Thyroid gland (tissue), 4 donors: ENCODE data around the gene OR2AE1. TPM values are rescaled to one million over a fixed set of nuclear protein-coding genes. Genes with fewer than 3 reads are reported as not detected.

ENCODE experiments used
- DNase-seq, 2 donors: peaks; one replicate each; pipeline ENCODE4 v3.0.0-alpha.2; 2019
- H3K27ac ChIP-seq, 3 donors: fragments of 200-600 bp; sonication (generic); 1 replicate in 2 of 3; 2 replicates in 1 of 3; pipeline ENCODE4 v1.5.1; 2016 to 2019; ENCODE audit warnings: mild to moderate bottlenecking in 1 of 3, moderate library complexity in 1 of 3
- H3K27me3 ChIP-seq: fragments of 200-600 bp; sonication (generic); one replicate; pipeline ENCODE4 v1.5.1; 2019
- H3K36me3 ChIP-seq, 2 donors: fragments of 200-600 bp; sonication (generic); one replicate each; pipeline ENCODE4 v1.5.1; 2016 to 2019
- H3K4me1 ChIP-seq, 2 donors: fragments of 200-600 bp; sonication (generic); one replicate each; pipeline ENCODE4 v1.5.1; 2017 to 2019
- H3K4me3 ChIP-seq, 3 donors: fragments of 200-600 bp; sonication (generic); replicated peaks in 1 of 3; 1 replicate in 2 of 3; 2 replicates in 1 of 3; pipeline ENCODE4 v1.5.1; 2016; ENCODE audit warnings: mild to moderate bottlenecking in 1 of 3
- H3K9me3 ChIP-seq: fragments of 200-600 bp; sonication (generic); one replicate; pipeline ENCODE4 v1.5.1; 2017
- POLR2A ChIP-seq, 2 donors: fragments of 450-650 bp; IDR thresholded peaks; one replicate each; pipeline ENCODE4 v1.6.1; 2017; ENCODE audit warnings: antibody characterized with exemption in 2 of 2, mild to moderate bottlenecking in 2 of 2, moderate library complexity in 1 of 2
- WGBS, 2 donors: methylation state at CpG; one replicate each; pipeline ENCODE4 v1.1.5; 2017; 5-methylcytosine and 5-hydroxymethylcytosine counted together
- intact Hi-C: fragments of 100-400 bp; cut with DNase I; formaldehyde crosslinking; loops from one replicate; pipeline ENCODE4 v1.15.1; 2023
- total RNA-seq, 4 donors: library from RNA; depleted of rRNA; stranded (reverse); fragments of >200 nt; gene quantifications; one replicate each; pipeline ENCODE4 v1.2.3, GENCODE V29; 2016
- TF ChIP-seq, protein P1 (sequence below), 6 experiments: fragments of 200-600 bp in 3 of 6; fragments of 450-650 bp in 3 of 6; sonication (generic) in 3 of 6; IDR thresholded peaks; one replicate each; pipeline ENCODE4 v1.5.1; 2016 to 2019; ENCODE audit warnings: antibody characterized with exemption in 6 of 6, mild to moderate bottlenecking in 2 of 6, inconsistent platforms in 1 of 6, moderate library complexity in 1 of 6

OR2AE1 gene
- total RNA-seq, 4 donors from 2014 or later, result 0.45 to 1.2 TPM; not detected in 2

DNA sequence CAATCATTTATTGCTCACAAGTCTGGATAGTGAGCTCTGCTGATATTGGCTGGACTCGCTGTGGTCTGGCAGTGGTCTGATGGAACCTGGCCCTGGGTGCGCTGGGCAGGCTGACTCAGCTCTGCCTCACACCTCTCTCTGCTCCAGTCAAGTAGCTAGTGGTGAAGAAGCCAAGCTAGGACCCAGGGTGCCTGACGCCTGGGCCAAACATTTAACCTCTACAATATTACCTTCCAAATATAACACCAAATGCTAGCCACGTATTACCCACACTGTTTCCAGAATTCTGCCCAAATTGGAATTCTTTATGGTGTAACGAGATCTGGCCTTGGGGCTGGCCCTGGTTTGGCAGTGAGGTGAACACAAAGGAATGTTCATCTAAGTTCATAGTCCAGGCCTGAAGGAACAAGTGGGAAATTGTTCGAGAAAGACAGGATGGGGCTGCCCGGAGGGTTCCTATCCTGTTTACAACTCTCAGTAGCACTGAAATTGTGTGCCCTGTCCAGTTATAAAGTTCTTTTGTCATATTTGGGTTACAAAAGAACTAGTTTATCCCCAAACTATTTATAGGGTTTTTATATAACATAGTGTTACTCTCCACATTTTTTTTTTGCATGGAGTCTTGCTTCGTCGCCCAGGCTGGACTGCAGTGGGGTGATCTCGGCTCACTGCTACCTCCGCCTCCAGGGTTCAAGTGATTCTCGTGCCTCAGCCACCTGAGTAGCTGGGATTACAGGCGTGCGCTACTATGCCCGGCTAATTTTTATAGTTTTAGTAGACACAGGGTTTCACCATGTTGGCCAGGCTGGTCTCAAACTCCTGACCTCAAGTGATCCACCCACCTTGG lies 16.3 kb downstream of the OR2AE1 start:
- H3K4me3 ChIP-seq, result no peak overlapping the region
- no peaks in the 10 kb centered on the region for H3K36me3 ChIP-seq
- no peaks in the 10 kb centered on the region for H3K27me3 ChIP-seq
- no peak for TF ChIP-seq POLR2A (IDR thresholded peaks at IDR 0.05)
- TF ChIP-seq, protein P1, sequence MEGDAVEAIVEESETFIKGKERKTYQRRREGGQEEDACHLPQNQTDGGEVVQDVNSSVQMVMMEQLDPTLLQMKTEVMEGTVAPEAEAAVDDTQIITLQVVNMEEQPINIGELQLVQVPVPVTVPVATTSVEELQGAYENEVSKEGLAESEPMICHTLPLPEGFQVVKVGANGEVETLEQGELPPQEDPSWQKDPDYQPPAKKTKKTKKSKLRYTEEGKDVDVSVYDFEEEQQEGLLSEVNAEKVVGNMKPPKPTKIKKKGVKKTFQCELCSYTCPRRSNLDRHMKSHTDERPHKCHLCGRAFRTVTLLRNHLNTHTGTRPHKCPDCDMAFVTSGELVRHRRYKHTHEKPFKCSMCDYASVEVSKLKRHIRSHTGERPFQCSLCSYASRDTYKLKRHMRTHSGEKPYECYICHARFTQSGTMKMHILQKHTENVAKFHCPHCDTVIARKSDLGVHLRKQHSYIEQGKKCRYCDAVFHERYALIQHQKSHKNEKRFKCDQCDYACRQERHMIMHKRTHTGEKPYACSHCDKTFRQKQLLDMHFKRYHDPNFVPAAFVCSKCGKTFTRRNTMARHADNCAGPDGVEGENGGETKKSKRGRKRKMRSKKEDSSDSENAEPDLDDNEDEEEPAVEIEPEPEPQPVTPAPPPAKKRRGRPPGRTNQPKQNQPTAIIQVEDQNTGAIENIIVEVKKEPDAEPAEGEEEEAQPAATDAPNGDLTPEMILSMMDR (IDR thresholded peaks at IDR 0.05), result no peak
- H3K27ac ChIP-seq, result no peak overlapping the region
- WGBS, 2 donors, result 77 to 84% methylated on average over 15 of the region's 15 CpGs
- H3K4me1 ChIP-seq, result no peaks in the 10 kb centered on the region
- intact Hi-C loops, result no loop called here
- H3K9me3 ChIP-seq, result no peaks in the 10 kb centered on the region
- DNase-seq, result no peak

DNA sequence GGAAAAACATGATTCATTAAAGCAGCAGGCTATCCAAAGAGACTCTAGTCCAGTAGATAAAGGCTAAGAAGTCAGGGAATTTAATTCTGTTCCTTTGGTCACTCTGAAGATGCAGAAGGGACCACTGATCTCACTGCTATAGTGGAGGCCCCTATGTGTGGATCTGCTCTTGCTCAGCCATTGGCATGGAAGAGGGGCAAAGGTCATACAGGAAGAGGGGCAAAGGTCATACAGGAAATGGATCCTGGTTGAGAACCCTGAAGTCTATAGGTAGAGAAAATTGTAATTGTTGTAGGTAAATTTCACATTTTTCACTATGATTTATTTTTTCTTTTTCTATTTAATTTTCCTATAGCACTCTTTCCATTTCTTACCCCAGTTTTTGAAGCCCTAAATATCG lies 21.6 kb downstream of the OR2AE1 start:
- Histone ChIP-seq H3K36me3 (no peaks in the 10 kb centered on the region), H3K27me3 (no peaks in the 10 kb centered on the region), H3K9me3 (no peaks in the 10 kb centered on the region), H3K4me1 (no peaks in the 10 kb centered on the region), H3K4me3 (no peak overlapping the region), H3K27ac (no peak overlapping the region)
- no peak for DNase-seq
- intact Hi-C loops, result no loop called here
- TF ChIP-seq, protein P1 (IDR thresholded peaks at IDR 0.05), result no peak
- TF ChIP-seq POLR2A (IDR thresholded peaks at IDR 0.05), result no peak
- WGBS, 2 donors, result 86 to 89% methylated on average over 1 of the region's 1 CpG

DNA sequence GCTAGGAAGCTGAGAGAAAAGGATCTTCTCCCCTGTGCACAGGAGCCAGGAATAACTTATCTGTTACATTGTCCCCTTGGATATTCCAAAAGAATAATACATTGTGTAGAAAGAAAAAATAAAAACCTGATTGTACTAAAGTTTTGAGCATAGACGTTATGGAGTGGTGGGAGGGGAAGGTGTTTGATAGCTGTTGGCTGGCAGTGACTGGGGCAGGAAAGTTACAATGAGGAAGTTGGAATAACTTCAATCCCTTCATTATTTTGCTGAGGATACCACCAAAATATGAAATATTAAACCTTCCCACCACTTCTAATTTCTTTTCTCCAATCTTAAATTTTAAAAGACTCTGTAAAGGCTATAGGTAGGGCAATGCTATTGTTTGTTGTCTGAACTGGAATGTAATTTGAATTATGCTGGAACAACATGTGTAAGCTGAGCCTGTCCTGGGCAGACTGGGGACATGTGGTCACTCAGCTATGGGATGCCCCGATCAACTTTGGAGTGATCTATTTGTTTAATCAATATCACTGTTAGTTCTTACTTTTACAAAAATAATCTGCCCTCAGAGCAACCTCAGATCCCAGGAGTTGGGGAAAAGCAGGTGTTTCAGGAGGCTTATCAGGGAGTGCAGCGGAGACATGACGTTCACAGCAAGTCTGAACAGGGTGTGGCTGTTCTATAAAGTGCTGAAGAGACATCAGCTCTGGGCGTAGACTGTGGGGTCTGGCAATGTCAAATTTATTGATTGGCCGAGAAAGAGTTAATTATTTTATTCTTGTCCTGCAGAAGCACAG lies 28.2 kb downstream of the OR2AE1 start:
- WGBS, 2 donors, result 80 to 85% methylated on average over 6 of the region's 6 CpGs
- DNase-seq, result no peak
- Histone ChIP-seq H3K4me3 (no peak overlapping the region), H3K36me3 (no peaks in the 10 kb centered on the region), H3K27me3 (no peaks in the 10 kb centered on the region), H3K4me1 (no peaks in the 10 kb centered on the region), H3K27ac (no peak overlapping the region), H3K9me3 (no peaks in the 10 kb centered on the region)
- TF ChIP-seq, protein P1 (IDR thresholded peaks at IDR 0.05), result no peak
- no peak for TF ChIP-seq POLR2A (IDR thresholded peaks at IDR 0.05)
- intact Hi-C loops, result no loop called here

DNA sequence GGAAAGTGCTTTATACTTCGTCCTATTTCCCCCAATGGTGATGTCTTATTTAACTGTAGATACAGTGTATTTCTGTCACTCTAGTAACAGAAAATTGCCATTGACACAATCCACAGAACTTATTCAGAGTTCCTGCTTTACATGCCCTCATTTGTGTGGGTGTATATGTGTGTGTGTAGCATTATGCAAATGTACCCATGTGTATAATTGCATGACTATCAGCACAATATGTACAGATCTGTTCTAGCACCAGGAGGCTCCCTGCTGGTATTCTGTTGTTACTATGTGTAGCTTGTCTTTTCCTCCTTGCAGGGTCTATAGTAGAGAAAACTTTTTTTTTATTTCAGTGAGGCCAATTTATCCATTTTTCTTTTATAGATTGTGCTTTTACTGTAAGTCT lies 32.5 kb downstream of the OR2AE1 start:
- 73 to 81% methylated on average over 1 of the region's 1 CpG for WGBS, 2 donors
- no peak for DNase-seq
- no peak overlapping the region for H3K27ac ChIP-seq

More for the DNA sequence above, 32.5 kb downstream of the OR2AE1 start:
- Histone ChIP-seq H3K9me3 (no peaks in the 10 kb centered on the region), H3K27me3 (no peaks in the 10 kb centered on the region), H3K36me3 (no peaks in the 10 kb centered on the region), H3K4me3 (no peak overlapping the region), H3K4me1 (no peaks in the 10 kb centered on the region)
- no peak for TF ChIP-seq POLR2A (IDR thresholded peaks at IDR 0.05)
- TF ChIP-seq, protein P1 (IDR thresholded peaks at IDR 0.05), result no peak
- intact Hi-C loops, result no loop called here
